AG10803 (cell line): ENCODE data around the gene GPC1.
A peak's percentile ranks its signal among the peaks of the same experiment; 100 is the strongest.

Experiments
- DNase-seq: peaks from one replicate; pipeline ENCODE4 v3.0.0; 2010; ENCODE audit warnings: low read depth
- H3K4me3 ChIP-seq: 2 replicates; pipeline ENCODE4 v1.5.1; 2011; ENCODE audit warnings: mild to moderate bottlenecking, low read length, control low read depth
- TF ChIP-seq, protein P1 (sequence below): conservative IDR thresholded peaks from 2 replicates; pipeline ENCODE4 v1.5.1; 2011; ENCODE audit warnings: mild to moderate bottlenecking, low read length, control low read depth, inconsistent platforms

The GPC1 gene

GRCh38 chr2:240437861-240438809 lies 2.7 kb downstream of the GPC1 start:
- peak; percentile 55 for DNase-seq
- H3K4me3 ChIP-seq, result peak overlapping the region; percentile 62
- TF ChIP-seq, protein P1, sequence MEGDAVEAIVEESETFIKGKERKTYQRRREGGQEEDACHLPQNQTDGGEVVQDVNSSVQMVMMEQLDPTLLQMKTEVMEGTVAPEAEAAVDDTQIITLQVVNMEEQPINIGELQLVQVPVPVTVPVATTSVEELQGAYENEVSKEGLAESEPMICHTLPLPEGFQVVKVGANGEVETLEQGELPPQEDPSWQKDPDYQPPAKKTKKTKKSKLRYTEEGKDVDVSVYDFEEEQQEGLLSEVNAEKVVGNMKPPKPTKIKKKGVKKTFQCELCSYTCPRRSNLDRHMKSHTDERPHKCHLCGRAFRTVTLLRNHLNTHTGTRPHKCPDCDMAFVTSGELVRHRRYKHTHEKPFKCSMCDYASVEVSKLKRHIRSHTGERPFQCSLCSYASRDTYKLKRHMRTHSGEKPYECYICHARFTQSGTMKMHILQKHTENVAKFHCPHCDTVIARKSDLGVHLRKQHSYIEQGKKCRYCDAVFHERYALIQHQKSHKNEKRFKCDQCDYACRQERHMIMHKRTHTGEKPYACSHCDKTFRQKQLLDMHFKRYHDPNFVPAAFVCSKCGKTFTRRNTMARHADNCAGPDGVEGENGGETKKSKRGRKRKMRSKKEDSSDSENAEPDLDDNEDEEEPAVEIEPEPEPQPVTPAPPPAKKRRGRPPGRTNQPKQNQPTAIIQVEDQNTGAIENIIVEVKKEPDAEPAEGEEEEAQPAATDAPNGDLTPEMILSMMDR, result peak; percentile 86

GRCh38 chr2:240438810-240439697 lies 3.6 kb downstream of the GPC1 start:
- no peak overlapping the region for H3K4me3 ChIP-seq
- DNase-seq, result no peak
- TF ChIP-seq, protein P1, result no peak

- H3K4me3 ChIP-seq, result no peak overlapping the region
- TF ChIP-seq, protein P1, result no peak
- no peak for DNase-seq
Observed at GRCh38 chr2:240439698-240440151, 4.3 kb downstream of the GPC1 start.

DNA sequence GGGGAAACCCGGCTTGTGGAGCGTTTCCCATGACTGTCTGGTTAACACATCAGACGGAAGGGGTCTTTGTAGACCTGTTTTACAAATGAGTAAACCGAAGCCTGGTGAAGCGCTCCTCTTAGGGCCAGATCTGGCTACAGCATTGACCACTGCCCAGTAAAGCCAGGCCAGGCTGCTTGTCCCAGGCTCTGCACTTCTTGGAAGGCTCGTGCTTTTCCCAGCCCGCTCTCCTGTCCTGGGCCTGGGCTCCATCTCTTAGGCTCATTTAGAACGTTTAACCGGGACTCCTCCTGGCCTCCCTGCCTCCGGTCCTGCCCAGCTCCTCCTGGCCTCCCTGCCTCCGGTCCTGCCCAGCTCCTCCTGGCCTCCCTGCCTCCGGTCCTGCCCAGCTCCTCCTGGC lies 4.8 kb downstream of the GPC1 start:
- H3K4me3 ChIP-seq, result no peak overlapping the region
- TF ChIP-seq, protein P1, result no peak
- DNase-seq, result no peak

DNA sequence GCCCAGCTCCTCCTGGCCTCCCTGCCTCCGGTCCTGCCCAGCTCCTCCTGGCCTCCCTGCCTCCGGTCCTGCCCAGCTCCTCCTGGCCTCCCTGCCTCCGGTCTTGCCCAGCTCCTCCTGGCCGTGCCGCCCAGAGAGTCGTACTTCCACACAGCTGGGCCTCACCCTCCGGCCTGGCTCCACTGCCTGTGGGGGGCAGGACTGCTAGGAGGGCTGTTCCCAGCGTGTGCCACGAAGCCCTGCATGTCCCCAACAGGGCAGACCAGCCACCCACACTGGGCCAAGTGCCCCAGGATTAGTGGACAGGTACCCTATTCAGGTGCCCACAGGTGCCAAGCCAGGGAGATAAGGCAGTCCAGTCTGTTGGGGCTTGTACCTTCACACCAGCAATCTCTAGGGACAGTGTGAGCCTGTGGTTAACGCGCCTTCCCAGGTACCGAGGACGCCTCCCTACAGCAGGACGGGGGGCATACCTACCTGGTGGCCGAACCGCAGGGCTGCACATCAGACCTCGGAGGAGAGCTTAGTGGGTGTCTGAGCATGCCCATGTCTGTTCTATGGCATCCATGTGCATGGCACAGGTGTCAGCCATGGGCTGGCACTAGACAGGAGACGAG lies 5.3 kb downstream of the GPC1 start:
- no peak overlapping the region for H3K4me3 ChIP-seq
- DNase-seq, result no peak
- TF ChIP-seq, protein P1, result no peak

DNA sequence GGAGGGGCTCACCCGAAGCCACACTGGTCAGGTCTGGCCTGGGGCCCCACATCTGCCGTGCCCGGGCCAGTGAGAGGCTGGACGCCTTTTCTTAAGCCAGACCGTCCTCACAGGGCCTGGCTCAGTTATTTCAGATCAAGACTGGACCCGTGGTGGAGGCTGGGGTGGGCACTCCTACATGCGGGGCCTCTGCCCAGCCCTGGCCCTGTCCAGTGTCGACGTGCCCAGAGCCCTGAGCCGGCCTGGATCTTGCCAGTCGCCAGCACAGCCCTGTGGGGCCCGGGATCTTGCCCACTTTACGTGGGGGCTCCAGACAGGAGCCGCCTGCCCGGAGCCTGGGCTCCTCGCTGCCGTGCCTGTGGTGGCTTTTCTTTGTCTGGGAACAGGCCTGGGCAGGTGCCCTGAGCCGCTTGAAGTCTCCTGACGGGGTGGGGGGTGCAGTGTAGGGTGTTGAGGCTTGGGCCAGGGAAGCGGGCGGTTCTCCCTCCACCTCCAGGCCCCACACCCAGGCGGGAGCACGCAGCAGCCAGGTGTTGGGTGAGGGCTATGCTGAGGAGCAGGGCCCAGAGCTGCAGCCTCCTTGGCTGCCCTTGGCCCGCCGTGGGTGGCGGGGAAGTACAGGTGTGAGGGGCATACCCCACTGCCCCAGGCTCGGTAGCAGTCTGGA lies 6.0 kb downstream of the GPC1 start:
- DNase-seq, result no peak
- TF ChIP-seq, protein P1, result no peak
- no peak overlapping the region for H3K4me3 ChIP-seq
